ENCODE measurements around the gene FLCN. TPM values are rescaled to one million over a fixed set of nuclear protein-coding genes. Genes with fewer than 3 reads are reported as not detected.

FLCN gene
- total RNA-seq, 2 experiments from 2014 or later = 15.4 to 17.2 TPM

DNA sequence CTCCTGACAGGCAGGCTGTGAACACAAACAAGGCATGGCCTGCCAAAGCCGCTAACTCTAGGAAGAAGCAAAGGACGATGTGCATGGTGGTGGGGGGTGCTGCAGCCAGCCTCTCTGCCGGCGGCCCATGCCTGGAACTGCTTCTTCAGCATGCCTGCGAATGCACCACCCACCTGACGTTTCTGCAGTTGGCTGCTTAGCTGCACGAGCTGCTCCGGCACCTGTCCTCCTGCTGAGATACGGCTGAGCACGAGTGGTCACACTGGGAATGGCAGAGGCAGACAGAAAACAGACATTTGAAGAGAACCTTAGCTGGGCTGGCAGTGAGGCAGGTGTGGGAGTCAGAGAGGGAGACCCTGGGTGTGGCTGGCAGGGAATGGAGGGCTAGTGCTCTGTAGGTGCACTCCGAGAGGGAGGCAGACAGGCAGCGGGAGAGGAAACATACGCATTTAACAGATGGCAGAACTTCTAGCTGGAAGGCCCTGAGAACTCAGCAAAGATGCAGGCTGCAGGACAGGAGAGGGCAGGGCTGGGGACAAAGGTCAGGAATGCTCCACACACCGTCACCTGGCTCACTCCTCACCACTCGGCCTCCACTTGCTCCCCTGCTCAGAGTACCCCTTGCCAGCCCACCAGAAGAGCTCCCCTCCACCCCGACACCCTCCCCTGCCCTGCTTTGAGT lies 5.2 kb downstream of the FLCN start:
- Mint-ChIP-seq H3K4me3 (no peak overlapping the region), H3K4me1 (ENCODE audit: low read depth) (peaks cover 15% of the 10 kb centered on the region), H3K27me3 (no peaks in the 10 kb centered on the region), H3K9me3 (no peaks in the 10 kb centered on the region), H3K27ac (no peak overlapping the region), H3K36me3 (ENCODE audit: low read depth) (peaks cover 7% of the 10 kb centered on the region)
- intact Hi-C loops (cut with micrococcal nuclease) = no loop called here
- no peak for TF ChIP-seq CTCF (IDR thresholded peaks at IDR 0.05)
- CTCF ChIA-PET = no interaction called here
- ATAC-seq = no peak
- POLR2A ChIA-PET = no interaction called here
- DNase-seq = no peak

DNA sequence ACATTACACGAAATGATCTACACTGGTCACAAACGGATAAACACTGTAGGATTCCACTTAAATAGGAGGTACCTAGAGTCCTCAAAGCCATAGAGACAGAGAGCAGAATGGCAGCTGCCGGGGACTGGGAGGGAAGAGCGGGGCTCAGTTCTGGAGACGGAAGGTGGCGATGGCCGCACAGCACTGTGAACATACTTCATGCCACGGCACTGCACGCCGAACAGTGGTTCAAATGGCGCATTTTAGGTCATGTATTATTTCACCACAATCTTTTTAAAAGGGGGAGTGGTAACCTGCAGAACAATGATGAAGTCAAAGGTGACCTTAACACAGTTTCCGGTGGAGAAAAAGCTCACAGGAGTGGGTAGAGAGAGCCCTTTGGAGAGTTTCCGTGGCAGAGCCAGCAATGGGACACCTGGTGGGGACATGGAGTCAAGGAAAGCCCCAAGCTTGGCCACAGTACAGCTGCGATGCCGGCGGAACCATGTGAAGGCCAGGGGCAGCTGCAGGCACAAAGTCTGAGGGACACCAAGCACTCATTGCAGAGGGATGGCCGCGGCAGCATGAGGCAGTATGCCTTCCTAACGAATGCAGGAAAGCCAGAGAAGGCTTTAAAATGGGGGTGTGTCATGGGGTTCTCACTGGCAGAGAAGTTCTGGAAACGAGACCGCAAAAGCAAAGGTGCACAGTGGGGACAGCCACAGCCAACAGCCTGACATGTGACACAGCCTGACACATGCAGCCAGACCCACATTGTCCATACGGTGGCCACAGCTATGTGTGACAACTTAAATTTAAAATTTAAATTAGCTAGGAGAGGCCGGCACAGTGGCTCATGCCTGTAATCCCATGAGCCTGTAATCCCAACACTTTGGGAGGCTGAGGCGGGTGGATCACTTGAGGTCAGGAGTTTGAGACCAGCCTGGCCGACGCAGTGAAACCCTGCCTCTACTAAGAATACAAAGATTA lies 7.3 kb downstream of the FLCN start:
- no peak for DNase-seq
- no peaks in the 10 kb centered on the region for H3K27me3 Mint-ChIP-seq
- ATAC-seq = no peak
- H3K9me3 Mint-ChIP-seq = no peaks in the 10 kb centered on the region
- CTCF ChIA-PET = no interaction called here
- TF ChIP-seq CTCF (IDR thresholded peaks at IDR 0.05) = no peak
- peaks cover 14% of the 10 kb centered on the region for H3K36me3 Mint-ChIP-seq (ENCODE audit: low read depth)
- intact Hi-C loops (cut with micrococcal nuclease) = no loop called here
- no peak overlapping the region for H3K4me3 Mint-ChIP-seq
- POLR2A ChIA-PET = no interaction called here
- no peaks in the 10 kb centered on the region for H3K4me1 Mint-ChIP-seq (ENCODE audit: low read depth)
- H3K27ac Mint-ChIP-seq = peak overlapping the region; percentile 43

GRCh38 chr17:17228521-17229279 lies 8.3 kb downstream of the FLCN start:
- Mint-ChIP-seq H3K4me3 (no peak overlapping the region), H3K36me3 (ENCODE audit: low read depth) (peaks cover 18% of the 10 kb centered on the region), H3K27me3 (no peaks in the 10 kb centered on the region), H3K4me1 (ENCODE audit: low read depth) (no peaks in the 10 kb centered on the region), H3K27ac (no peak overlapping the region), H3K9me3 (no peaks in the 10 kb centered on the region)
- intact Hi-C loops (cut with micrococcal nuclease) = no loop called here
- POLR2A ChIA-PET = no interaction called here
- CTCF ChIA-PET = no interaction called here
- TF ChIP-seq CTCF (IDR thresholded peaks at IDR 0.05) = no peak
- DNase-seq = no peak
- no peak for ATAC-seq

- CTCF ChIA-PET = no interaction called here
- intact Hi-C loops (cut with micrococcal nuclease) = no loop called here
- Mint-ChIP-seq H3K9me3 (no peaks in the 10 kb centered on the region), H3K27ac (no peak overlapping the region), H3K27me3 (no peaks in the 10 kb centered on the region), H3K4me1 (ENCODE audit: low read depth) (no peaks in the 10 kb centered on the region), H3K4me3 (no peak overlapping the region), H3K36me3 (ENCODE audit: low read depth) (peaks cover 18% of the 10 kb centered on the region)
- no peak for DNase-seq
- TF ChIP-seq CTCF (IDR thresholded peaks at IDR 0.05) = no peak
- ATAC-seq = no peak
- POLR2A ChIA-PET = interaction anchor here (1.5 to 2.0 kb wide), 2 partner anchors 8 to 17 kb away, joined by 3 to 12 read pairs; partner anchors contain the start of gene FLCN
Observed at GRCh38 chr17:17227608-17228520, 9.1 kb downstream of the FLCN start.

All from activated CD8-positive, alpha-beta T cell treated with anti-CD3 and anti-CD28 coated beads for 36 hours (primary cell).